HL-60 (cell line): ENCODE data around the gene GIMAP1.
A peak's percentile ranks its signal among the peaks of the same experiment; 100 is the strongest.

Experiments
- DNase-seq, 2 experiments: peaks; one replicate each; pipeline ENCODE4 v3.0.0-alpha.2; 2010 to 2020; ENCODE audit warnings: low read depth in 1 of 2, low spot score in 1 of 2
- H3K27ac ChIP-seq: fragments of 250-450 bp; sonication (Bioruptor Pico); replicated peaks from 2 replicates; pipeline ENCODE4 v1.5.1; 2020; ENCODE audit warnings: mild to moderate bottlenecking, moderate library complexity
- H3K27me3 ChIP-seq: fragments of 250-450 bp; sonication (Bioruptor Pico); 2 replicates; pipeline ENCODE4 v1.5.1; 2021; ENCODE audit warnings: mild to moderate bottlenecking, moderate library complexity; ENCODE audit not compliant: insufficient read depth, poor library complexity, severe bottlenecking
- H3K4me3 ChIP-seq: replicated peaks from 2 replicates; pipeline ENCODE4 v1.5.1; 2011; ENCODE audit warnings: mild to moderate bottlenecking, control low read depth, low read length; ENCODE audit not compliant: insufficient read depth
- GABPA ChIP-seq: IDR thresholded peaks from 2 replicates; pipeline ENCODE4 v1.6.1; 2012; ENCODE audit warnings: low read depth
- POLR2AphosphoS5 ChIP-seq: IDR thresholded peaks from 2 replicates; pipeline ENCODE4 v1.6.1; 2012; ENCODE audit warnings: low read depth
- SPI1 ChIP-seq: IDR thresholded peaks from 2 replicates; pipeline ENCODE4 v1.6.1; 2012; ENCODE audit warnings: low read depth, mild to moderate bottlenecking, borderline replicate concordance
- TF ChIP-seq, protein P1 (sequence below): IDR thresholded peaks from 2 replicates; pipeline ENCODE4 v1.6.1; 2012; ENCODE audit warnings: low read depth; ENCODE audit not compliant: insufficient replicate concordance
- TF ChIP-seq, protein P2 (sequence below): IDR thresholded peaks from one replicate; pipeline ENCODE4 v1.5.1; 2011; ENCODE audit warnings: low read length, control low read depth, inconsistent platforms; ENCODE audit not compliant: insufficient read depth

The GIMAP1 gene

DNA sequence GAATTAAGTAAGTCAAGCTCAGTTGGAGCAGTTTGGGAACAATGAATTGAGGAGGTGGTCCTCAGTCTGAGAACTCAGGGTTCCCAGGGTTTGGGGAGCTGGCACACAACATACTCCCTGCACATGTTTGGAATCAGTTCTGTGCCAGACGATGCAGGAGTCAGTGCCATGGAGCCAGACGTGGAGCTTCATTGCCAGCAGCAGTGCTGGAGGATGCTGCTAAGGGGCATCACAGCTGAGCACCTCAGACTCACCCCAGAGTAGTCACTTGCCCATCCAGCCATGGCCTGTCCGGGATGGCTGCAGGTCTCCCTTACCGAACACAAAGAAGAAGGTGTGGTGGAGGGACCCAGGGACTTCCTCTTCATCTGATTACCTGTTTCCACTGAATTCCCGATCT lies 28.7 kb downstream of the GIMAP1 start:
- Histone ChIP-seq H3K27me3 (no peaks in the 10 kb centered on the region), H3K27ac (no peak overlapping the region), H3K4me3 (no peak overlapping the region)
- no peak for DNase-seq
- TF ChIP-seq SPI1 (0 out of 2 replicates have a peak, but pooled peaks have one; percentile 6), GABPA (no peak)
- TF ChIP-seq, protein P1, sequence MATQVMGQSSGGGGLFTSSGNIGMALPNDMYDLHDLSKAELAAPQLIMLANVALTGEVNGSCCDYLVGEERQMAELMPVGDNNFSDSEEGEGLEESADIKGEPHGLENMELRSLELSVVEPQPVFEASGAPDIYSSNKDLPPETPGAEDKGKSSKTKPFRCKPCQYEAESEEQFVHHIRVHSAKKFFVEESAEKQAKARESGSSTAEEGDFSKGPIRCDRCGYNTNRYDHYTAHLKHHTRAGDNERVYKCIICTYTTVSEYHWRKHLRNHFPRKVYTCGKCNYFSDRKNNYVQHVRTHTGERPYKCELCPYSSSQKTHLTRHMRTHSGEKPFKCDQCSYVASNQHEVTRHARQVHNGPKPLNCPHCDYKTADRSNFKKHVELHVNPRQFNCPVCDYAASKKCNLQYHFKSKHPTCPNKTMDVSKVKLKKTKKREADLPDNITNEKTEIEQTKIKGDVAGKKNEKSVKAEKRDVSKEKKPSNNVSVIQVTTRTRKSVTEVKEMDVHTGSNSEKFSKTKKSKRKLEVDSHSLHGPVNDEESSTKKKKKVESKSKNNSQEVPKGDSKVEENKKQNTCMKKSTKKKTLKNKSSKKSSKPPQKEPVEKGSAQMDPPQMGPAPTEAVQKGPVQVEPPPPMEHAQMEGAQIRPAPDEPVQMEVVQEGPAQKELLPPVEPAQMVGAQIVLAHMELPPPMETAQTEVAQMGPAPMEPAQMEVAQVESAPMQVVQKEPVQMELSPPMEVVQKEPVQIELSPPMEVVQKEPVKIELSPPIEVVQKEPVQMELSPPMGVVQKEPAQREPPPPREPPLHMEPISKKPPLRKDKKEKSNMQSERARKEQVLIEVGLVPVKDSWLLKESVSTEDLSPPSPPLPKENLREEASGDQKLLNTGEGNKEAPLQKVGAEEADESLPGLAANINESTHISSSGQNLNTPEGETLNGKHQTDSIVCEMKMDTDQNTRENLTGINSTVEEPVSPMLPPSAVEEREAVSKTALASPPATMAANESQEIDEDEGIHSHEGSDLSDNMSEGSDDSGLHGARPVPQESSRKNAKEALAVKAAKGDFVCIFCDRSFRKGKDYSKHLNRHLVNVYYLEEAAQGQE, result no peak

DNA sequence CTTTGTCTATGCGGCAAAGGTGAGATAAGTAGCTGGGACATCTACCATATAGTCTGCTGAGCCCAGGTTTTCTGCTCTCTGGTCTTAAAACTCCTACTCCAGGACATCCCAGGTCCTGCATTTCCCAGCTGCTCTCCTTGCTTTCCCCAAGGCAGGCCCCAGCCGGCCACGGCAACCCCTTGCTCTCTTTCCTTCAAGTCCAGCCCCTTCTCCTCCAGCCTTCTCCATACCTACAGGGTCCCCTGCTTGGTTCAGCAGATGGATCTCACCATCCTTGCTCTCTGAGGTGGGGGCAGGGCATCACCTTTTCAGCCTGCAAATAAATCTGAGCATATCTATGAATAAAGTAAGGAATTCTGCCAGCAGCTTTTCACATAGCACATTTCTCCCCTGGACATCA lies 29.5 kb downstream of the GIMAP1 start:
- no peaks in the 10 kb centered on the region for H3K27me3 ChIP-seq
- no peak overlapping the region for H3K27ac ChIP-seq
- no peak overlapping the region for H3K4me3 ChIP-seq
- DNase-seq, result no peak
- TF ChIP-seq SPI1 (no peak), GABPA (no peak), POLR2AphosphoS5 (no peak)
- TF ChIP-seq, protein P2, sequence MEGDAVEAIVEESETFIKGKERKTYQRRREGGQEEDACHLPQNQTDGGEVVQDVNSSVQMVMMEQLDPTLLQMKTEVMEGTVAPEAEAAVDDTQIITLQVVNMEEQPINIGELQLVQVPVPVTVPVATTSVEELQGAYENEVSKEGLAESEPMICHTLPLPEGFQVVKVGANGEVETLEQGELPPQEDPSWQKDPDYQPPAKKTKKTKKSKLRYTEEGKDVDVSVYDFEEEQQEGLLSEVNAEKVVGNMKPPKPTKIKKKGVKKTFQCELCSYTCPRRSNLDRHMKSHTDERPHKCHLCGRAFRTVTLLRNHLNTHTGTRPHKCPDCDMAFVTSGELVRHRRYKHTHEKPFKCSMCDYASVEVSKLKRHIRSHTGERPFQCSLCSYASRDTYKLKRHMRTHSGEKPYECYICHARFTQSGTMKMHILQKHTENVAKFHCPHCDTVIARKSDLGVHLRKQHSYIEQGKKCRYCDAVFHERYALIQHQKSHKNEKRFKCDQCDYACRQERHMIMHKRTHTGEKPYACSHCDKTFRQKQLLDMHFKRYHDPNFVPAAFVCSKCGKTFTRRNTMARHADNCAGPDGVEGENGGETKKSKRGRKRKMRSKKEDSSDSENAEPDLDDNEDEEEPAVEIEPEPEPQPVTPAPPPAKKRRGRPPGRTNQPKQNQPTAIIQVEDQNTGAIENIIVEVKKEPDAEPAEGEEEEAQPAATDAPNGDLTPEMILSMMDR, result no peak
- TF ChIP-seq, protein P1, result no peak

GRCh38 chr7:150746921-150747320 lies 30.5 kb downstream of the GIMAP1 start:
- Histone ChIP-seq H3K4me3 (no peak overlapping the region), H3K27ac (no peak overlapping the region), H3K27me3 (no peaks in the 10 kb centered on the region)
- TF ChIP-seq POLR2AphosphoS5 (no peak), SPI1 (no peak), GABPA (no peak)
- TF ChIP-seq, protein P1, result no peak
- TF ChIP-seq, protein P2, result no peak
- DNase-seq, result no peak

DNA sequence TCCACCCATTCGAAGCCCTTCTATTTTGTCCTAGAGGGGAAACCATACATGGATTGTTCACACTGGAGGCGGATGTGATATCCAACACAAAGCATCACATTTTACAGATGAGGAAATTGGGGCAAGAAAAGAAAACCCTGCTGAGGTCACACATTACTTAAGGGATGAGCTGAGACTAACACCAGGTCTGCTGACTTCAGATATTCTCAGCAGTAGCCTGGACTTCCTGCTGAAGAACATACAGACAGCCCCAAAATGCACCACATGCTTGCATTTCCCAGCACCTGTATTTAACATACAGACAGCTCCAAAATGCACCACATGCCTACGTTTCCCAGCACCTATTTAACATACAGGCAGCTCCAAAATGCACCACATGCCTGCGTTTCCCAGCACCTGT lies 32.0 kb downstream of the GIMAP1 start:
- no peak for TF ChIP-seq GABPA
- TF ChIP-seq SPI1, result no peak
- TF ChIP-seq, protein P2, result no peak
- no peak for TF ChIP-seq POLR2AphosphoS5
- TF ChIP-seq, protein P1, result no peak
- Histone ChIP-seq H3K27ac (no peak overlapping the region), H3K4me3 (no peak overlapping the region), H3K27me3 (no peaks in the 10 kb centered on the region)
- no peak for DNase-seq
